HL-60 (cell line): ENCODE measurements around the gene SPRR3.

Experiments used
- DNase-seq, 2 experiments: peaks; one replicate each; pipeline ENCODE4 v3.0.0-alpha.2; 2010 to 2020; ENCODE audit warnings: low read depth in 1 of 2, low spot score in 1 of 2
- H3K27ac ChIP-seq: fragments of 250-450 bp; sonication (Bioruptor Pico); replicated peaks from 2 replicates; pipeline ENCODE4 v1.5.1; 2020; ENCODE audit warnings: mild to moderate bottlenecking, moderate library complexity
- H3K27me3 ChIP-seq: fragments of 250-450 bp; sonication (Bioruptor Pico); 2 replicates; pipeline ENCODE4 v1.5.1; 2021; ENCODE audit warnings: mild to moderate bottlenecking, moderate library complexity; ENCODE audit not compliant: insufficient read depth, poor library complexity, severe bottlenecking
- H3K4me3 ChIP-seq: replicated peaks from 2 replicates; pipeline ENCODE4 v1.5.1; 2011; ENCODE audit warnings: mild to moderate bottlenecking, control low read depth, low read length; ENCODE audit not compliant: insufficient read depth
- CTCF ChIP-seq: IDR thresholded peaks from one replicate; pipeline ENCODE4 v1.5.1; 2011; ENCODE audit warnings: low read length, control low read depth, inconsistent platforms; ENCODE audit not compliant: insufficient read depth
- GABPA ChIP-seq: IDR thresholded peaks from 2 replicates; pipeline ENCODE4 v1.6.1; 2012; ENCODE audit warnings: low read depth
- POLR2AphosphoS5 ChIP-seq: IDR thresholded peaks from 2 replicates; pipeline ENCODE4 v1.6.1; 2012; ENCODE audit warnings: low read depth
- SPI1 ChIP-seq: IDR thresholded peaks from 2 replicates; pipeline ENCODE4 v1.6.1; 2012; ENCODE audit warnings: low read depth, mild to moderate bottlenecking, borderline replicate concordance
- TF ChIP-seq, protein P1 (sequence below): IDR thresholded peaks from 2 replicates; pipeline ENCODE4 v1.6.1; 2012; ENCODE audit warnings: low read depth; ENCODE audit not compliant: insufficient replicate concordance

Gene SPRR3

GRCh38 chr1:152986578-152986977, 15.0 kb upstream of the SPRR3 start:
- no peak for TF ChIP-seq SPI1
- no peak for TF ChIP-seq POLR2AphosphoS5
- TF ChIP-seq, protein P1, sequence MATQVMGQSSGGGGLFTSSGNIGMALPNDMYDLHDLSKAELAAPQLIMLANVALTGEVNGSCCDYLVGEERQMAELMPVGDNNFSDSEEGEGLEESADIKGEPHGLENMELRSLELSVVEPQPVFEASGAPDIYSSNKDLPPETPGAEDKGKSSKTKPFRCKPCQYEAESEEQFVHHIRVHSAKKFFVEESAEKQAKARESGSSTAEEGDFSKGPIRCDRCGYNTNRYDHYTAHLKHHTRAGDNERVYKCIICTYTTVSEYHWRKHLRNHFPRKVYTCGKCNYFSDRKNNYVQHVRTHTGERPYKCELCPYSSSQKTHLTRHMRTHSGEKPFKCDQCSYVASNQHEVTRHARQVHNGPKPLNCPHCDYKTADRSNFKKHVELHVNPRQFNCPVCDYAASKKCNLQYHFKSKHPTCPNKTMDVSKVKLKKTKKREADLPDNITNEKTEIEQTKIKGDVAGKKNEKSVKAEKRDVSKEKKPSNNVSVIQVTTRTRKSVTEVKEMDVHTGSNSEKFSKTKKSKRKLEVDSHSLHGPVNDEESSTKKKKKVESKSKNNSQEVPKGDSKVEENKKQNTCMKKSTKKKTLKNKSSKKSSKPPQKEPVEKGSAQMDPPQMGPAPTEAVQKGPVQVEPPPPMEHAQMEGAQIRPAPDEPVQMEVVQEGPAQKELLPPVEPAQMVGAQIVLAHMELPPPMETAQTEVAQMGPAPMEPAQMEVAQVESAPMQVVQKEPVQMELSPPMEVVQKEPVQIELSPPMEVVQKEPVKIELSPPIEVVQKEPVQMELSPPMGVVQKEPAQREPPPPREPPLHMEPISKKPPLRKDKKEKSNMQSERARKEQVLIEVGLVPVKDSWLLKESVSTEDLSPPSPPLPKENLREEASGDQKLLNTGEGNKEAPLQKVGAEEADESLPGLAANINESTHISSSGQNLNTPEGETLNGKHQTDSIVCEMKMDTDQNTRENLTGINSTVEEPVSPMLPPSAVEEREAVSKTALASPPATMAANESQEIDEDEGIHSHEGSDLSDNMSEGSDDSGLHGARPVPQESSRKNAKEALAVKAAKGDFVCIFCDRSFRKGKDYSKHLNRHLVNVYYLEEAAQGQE = no peak
- TF ChIP-seq GABPA = no peak
- no peak for TF ChIP-seq CTCF
- no peak overlapping the region for H3K4me3 ChIP-seq
- no peak for DNase-seq
- H3K27ac ChIP-seq = no peak overlapping the region
- H3K27me3 ChIP-seq = peaks cover 7% of the 10 kb centered on the region

- no peak overlapping the region for H3K27ac ChIP-seq
- H3K27me3 ChIP-seq = peaks cover 7% of the 10 kb centered on the region
- no peak for DNase-seq
- H3K4me3 ChIP-seq = no peak overlapping the region
- TF ChIP-seq GABPA (no peak), CTCF (no peak), POLR2AphosphoS5 (no peak), SPI1 (no peak)
Measured at GRCh38 chr1:152993186-152993585, 8.4 kb upstream of the SPRR3 start.

DNA sequence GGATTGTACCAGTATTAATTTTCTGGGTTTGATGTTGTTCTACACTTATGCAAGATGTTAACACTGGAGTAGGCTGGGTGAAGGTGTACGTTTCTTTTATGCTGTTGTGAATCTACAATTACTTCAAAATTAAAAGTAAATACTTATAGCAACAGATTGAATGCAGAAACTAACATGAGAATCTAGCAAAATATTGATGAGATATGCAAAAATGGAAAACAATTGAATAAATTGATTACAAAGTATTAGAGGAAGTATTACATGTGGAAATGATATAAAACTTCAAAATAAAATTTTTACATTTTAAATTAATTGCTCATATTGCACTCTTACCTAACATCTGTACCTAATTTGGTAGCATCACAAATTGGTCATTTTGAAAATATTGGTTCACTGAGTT, 5.7 kb upstream of the SPRR3 start:
- no peak for TF ChIP-seq SPI1
- TF ChIP-seq, protein P1 = no peak
- no peak for TF ChIP-seq CTCF
- no peak for TF ChIP-seq GABPA
- TF ChIP-seq POLR2AphosphoS5 = no peak
- no peak for DNase-seq
- H3K4me3 ChIP-seq = no peak overlapping the region
- H3K27me3 ChIP-seq = no peaks in the 10 kb centered on the region
- H3K27ac ChIP-seq = no peak overlapping the region
